Endodermal cell (in vitro differentiated cells): Measurements from ENCODE around the gene BRD8. TPM values are rescaled to one million over a fixed set of nuclear protein-coding genes. Genes with fewer than 3 reads are reported as not detected.
"Not testable (repeated sequence)": the region's sequence is repeated elsewhere in the genome, so short reads cannot be mapped to it uniquely, and the experiment has no call there.

Source experiments
- DNase-seq: peaks from one replicate; pipeline ENCODE4 v3.0.0-alpha.2; 2017
- H3K27ac ChIP-seq: 2 replicates; pipeline ENCODE4 v1.5.1; 2013; ENCODE audit warnings: mild to moderate bottlenecking, low read depth, low read length, moderate library complexity
- H3K27me3 ChIP-seq: 2 replicates; pipeline ENCODE4 v1.6.1; 2013; ENCODE audit warnings: mild to moderate bottlenecking, low read length, moderate library complexity; ENCODE audit not compliant: insufficient read depth, control insufficient read depth, poor library complexity, severe bottlenecking
- H3K36me3 ChIP-seq: 2 replicates; pipeline ENCODE4 v1.7.0; 2013; ENCODE audit warnings: mild to moderate bottlenecking, low read length, moderate library complexity; ENCODE audit not compliant: control insufficient read depth, insufficient read depth
- H3K4me1 ChIP-seq: one replicate; pipeline ENCODE4 v1.7.0; 2013; ENCODE audit warnings: low read length; ENCODE audit not compliant: control insufficient read depth, insufficient read depth
- H3K4me3 ChIP-seq: 2 replicates; pipeline ENCODE4 v1.5.1; 2013; ENCODE audit warnings: mild to moderate bottlenecking, low read length, moderate library complexity
- H3K9ac ChIP-seq: 2 replicates; pipeline ENCODE4 v1.6.1; 2013; ENCODE audit warnings: mild to moderate bottlenecking, low read length, moderate library complexity; ENCODE audit not compliant: poor library complexity, severe bottlenecking; ENCODE audit errors: extremely low read depth
- H3K9me3 ChIP-seq: 2 replicates; pipeline ENCODE4 v1.6.1; 2013; ENCODE audit warnings: mild to moderate bottlenecking, low read length, moderate library complexity; ENCODE audit not compliant: control insufficient read depth
- H3K27ac Mint-ChIP-seq: 2 replicates; pipeline ENCODE4 v1.8.0; 2020; ENCODE audit warnings: mixed read lengths
- H3K27me3 Mint-ChIP-seq: 2 replicates; pipeline ENCODE4 v1.8.0; 2021; ENCODE audit warnings: mild to moderate bottlenecking, mixed read lengths; ENCODE audit not compliant: insufficient read depth
- H3K36me3 Mint-ChIP-seq: 2 replicates; pipeline ENCODE4 v1.8.0; 2020; ENCODE audit warnings: low read depth, mixed read lengths
- H3K4me1 Mint-ChIP-seq: 2 replicates; pipeline ENCODE4 v1.8.0; 2020; ENCODE audit warnings: mixed read lengths
- H3K4me3 Mint-ChIP-seq: 2 replicates; pipeline ENCODE4 v1.8.0; 2020; ENCODE audit warnings: mild to moderate bottlenecking, moderate library complexity, mixed read lengths
- H3K9me3 Mint-ChIP-seq: 2 replicates; pipeline ENCODE4 v1.8.0; 2020; ENCODE audit warnings: mild to moderate bottlenecking, mixed read lengths
- WGBS, 2 experiments: methylation state at CpG; one replicate each; pipeline versions ENCODE4 v1.1.5 to v1.1.7; 2013; ENCODE audit warnings: missing lambda C conversion rate in 2 of 2, mixed read lengths in 1 of 2; ENCODE audit not compliant: insufficient coverage in 1 of 2, insufficient read length in 1 of 2; 5-methylcytosine and 5-hydroxymethylcytosine counted together
- total RNA-seq, 2 donors: library from RNA; stranded (reverse); fragmentation: NEBNext Ultra II Directional in 1 of 2; extraction: Animal tissue kit (Norgen Biotek cat#: 25700) in 1 of 2; gene quantifications; 2 replicates in 1 of 2; 3 replicates in 1 of 2; pipeline ENCODE4 v1.2.1, GENCODE V29; 2021
- TF ChIP-seq, protein P1 (sequence below): fragments of 200-600 bp; sonication (generic); conservative IDR thresholded peaks from 2 replicates; pipeline ENCODE4 v1.5.0; 2021; ENCODE audit warnings: antibody characterized with exemption, mild to moderate bottlenecking

BRD8 gene
- total RNA-seq, 2 donors from 2014 or later = 120 to 122 TPM

DNA sequence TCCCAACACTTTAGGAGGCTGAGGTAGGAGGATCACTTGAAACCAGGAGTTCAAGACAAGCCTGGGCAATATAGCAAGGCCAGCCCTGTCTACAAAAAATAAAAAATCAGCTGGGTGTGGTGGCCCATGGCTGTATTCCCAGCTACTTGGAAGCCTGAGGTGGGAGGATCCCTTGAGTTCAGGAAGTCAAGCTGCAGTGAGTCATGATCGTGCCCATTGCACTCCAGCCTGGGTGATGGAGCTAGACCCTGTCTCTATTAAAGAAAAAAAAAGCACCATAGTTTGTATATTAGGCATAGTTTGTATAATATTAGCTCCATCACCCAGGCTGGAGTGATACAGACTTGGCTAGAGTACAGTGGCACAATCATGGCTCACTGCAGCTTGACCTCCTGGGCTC lies 29.6 kb downstream of the BRD8 start:
- 92% methylated on average over 1 of the region's 1 CpG; no CpG with 5 or more reads in 1 of the 2 experiments for WGBS, 2 experiments
- H3K27me3 Mint-ChIP-seq = no peaks in the 10 kb centered on the region

DNA sequence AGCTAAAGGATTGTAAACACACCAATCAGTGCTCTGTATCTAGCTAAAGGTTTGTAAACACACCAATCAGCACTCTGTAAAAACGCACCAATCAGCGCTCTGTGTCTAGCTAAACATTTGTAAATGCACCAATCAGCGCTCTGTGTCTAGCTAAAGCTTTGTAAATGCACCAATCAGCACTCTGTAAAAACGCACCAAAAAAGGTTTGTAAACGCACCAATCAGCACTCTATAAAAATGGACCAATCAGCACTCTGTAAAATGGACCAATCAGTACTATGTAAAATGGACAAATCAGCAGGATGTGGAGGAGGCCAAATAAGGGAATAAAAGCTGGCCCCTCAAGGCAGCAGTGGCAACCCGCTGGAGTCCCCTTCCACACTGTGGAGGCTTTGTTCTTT lies 34.9 kb downstream of the BRD8 start:
- not testable (repeated sequence) for H3K9me3 ChIP-seq, H3K27me3 Mint-ChIP-seq, H3K4me3 ChIP-seq, H3K36me3 Mint-ChIP-seq, H3K27ac ChIP-seq, H3K4me1 Mint-ChIP-seq, H3K9me3 Mint-ChIP-seq, H3K4me1 ChIP-seq, DNase-seq, H3K36me3 ChIP-seq, H3K9ac ChIP-seq, H3K4me3 Mint-ChIP-seq, H3K27me3 ChIP-seq, H3K27ac Mint-ChIP-seq
- WGBS, 2 experiments = 88 to 96% methylated on average over 3 to 6 of the region's 6 CpGs

More for the DNA sequence above, 29.6 kb downstream of the BRD8 start:
- no peaks in the 10 kb centered on the region for H3K4me1 ChIP-seq
- no peaks in the 10 kb centered on the region for H3K36me3 ChIP-seq
- no peak overlapping the region for H3K4me3 Mint-ChIP-seq
- no peak overlapping the region for H3K4me3 ChIP-seq
- no peaks in the 10 kb centered on the region for H3K9me3 Mint-ChIP-seq
- no peak overlapping the region for H3K27ac Mint-ChIP-seq
- TF ChIP-seq, protein P1, sequence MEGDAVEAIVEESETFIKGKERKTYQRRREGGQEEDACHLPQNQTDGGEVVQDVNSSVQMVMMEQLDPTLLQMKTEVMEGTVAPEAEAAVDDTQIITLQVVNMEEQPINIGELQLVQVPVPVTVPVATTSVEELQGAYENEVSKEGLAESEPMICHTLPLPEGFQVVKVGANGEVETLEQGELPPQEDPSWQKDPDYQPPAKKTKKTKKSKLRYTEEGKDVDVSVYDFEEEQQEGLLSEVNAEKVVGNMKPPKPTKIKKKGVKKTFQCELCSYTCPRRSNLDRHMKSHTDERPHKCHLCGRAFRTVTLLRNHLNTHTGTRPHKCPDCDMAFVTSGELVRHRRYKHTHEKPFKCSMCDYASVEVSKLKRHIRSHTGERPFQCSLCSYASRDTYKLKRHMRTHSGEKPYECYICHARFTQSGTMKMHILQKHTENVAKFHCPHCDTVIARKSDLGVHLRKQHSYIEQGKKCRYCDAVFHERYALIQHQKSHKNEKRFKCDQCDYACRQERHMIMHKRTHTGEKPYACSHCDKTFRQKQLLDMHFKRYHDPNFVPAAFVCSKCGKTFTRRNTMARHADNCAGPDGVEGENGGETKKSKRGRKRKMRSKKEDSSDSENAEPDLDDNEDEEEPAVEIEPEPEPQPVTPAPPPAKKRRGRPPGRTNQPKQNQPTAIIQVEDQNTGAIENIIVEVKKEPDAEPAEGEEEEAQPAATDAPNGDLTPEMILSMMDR = no peak
- H3K9ac ChIP-seq = no peak overlapping the region
- H3K27ac ChIP-seq = no peak overlapping the region
- no peak for DNase-seq
- no peaks in the 10 kb centered on the region for H3K36me3 Mint-ChIP-seq
- no peaks in the 10 kb centered on the region for H3K9me3 ChIP-seq
- H3K4me1 Mint-ChIP-seq = no peaks in the 10 kb centered on the region
- no peaks in the 10 kb centered on the region for H3K27me3 ChIP-seq

DNA sequence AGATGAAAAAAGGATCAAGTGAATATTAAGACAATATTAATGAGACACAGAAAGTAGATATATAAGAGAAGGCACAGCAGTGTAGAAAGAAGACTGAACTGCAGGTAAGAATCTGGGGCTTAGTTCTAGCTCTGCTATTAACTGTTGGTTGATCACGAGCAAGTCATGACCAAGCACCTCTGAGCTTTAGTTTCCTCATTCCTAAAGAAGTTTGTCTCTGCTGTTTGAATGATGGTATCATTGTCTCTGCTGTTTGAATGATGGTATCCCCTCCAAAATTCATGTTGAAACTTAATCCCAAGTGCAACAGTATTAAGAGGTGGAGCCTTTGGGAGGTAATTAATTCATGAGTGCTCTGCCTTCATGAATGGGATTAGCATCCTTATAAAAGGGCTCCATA lies 36.7 kb downstream of the BRD8 start:
- Histone ChIP-seq H3K27me3 (no peaks in the 10 kb centered on the region), H3K27ac (no peak overlapping the region), H3K36me3 (no peaks in the 10 kb centered on the region), H3K9ac (no peak overlapping the region), H3K4me1 (no peaks in the 10 kb centered on the region), H3K9me3 (no peaks in the 10 kb centered on the region), H3K4me3 (no peak overlapping the region)
- no peak overlapping the region for H3K4me3 Mint-ChIP-seq
- WGBS, 2 experiments = 78% methylated on average over 1 of the region's 1 CpG; no CpG with 5 or more reads in 1 of the 2 experiments
- H3K27ac Mint-ChIP-seq = no peak overlapping the region
- no peaks in the 10 kb centered on the region for H3K9me3 Mint-ChIP-seq
- TF ChIP-seq, protein P1 = no peak
- no peaks in the 10 kb centered on the region for H3K36me3 Mint-ChIP-seq
- peaks cover 3% of the 10 kb centered on the region for H3K4me1 Mint-ChIP-seq
- no peak for DNase-seq
- peaks cover 5% of the 10 kb centered on the region for H3K27me3 Mint-ChIP-seq

DNA sequence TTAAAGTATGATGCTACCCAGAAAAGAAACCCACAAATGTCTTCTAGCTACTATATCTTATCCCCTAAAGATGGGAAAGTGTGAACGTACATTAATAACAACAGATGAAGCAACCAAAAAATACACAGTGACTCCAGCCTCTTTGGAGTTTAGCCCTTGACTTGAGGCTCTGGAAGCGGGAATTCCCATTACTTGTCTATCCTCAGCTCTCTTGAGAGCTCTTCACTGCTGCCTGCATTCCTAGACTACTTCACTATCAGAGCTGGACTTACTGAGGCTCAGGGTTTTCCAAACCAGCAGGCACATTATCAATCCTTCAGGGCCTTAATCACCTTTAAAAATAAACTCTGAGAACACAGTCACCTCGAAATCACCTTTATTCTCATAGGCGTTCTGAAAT lies 38.2 kb downstream of the BRD8 start:
- TF ChIP-seq, protein P1 = no peak
- Histone ChIP-seq H3K9me3 (no peaks in the 10 kb centered on the region), H3K4me1 (no peaks in the 10 kb centered on the region), H3K27ac (no peak overlapping the region), H3K27me3 (no peaks in the 10 kb centered on the region), H3K9ac (no peak overlapping the region), H3K4me3 (no peak overlapping the region), H3K36me3 (no peaks in the 10 kb centered on the region)
- no peak overlapping the region for H3K4me3 Mint-ChIP-seq
- no peak overlapping the region for H3K27ac Mint-ChIP-seq
- H3K4me1 Mint-ChIP-seq = peaks cover 3% of the 10 kb centered on the region
- peaks cover 5% of the 10 kb centered on the region for H3K27me3 Mint-ChIP-seq
- no peak for DNase-seq
- no peaks in the 10 kb centered on the region for H3K9me3 Mint-ChIP-seq
- 87 to 95% methylated on average over 4 of the region's 4 CpGs for WGBS, 2 experiments
- H3K36me3 Mint-ChIP-seq = no peaks in the 10 kb centered on the region
